LNCaP clone FGC (cell line): ENCODE results near the gene HIF3A.
A peak's percentile ranks its signal among the peaks of the same experiment; 100 is the strongest.
"Not testable (repeated sequence)": the region's sequence is repeated elsewhere in the genome, so short reads cannot be mapped to it uniquely, and the experiment has no call there.

Experiments
- DNase-seq: peaks from one replicate; pipeline ENCODE4 v3.0.0-alpha.2; 2011; ENCODE audit warnings: low read depth
- H3K4me3 ChIP-seq: 2 replicates; pipeline ENCODE4 v1.5.1; 2011; ENCODE audit warnings: mild to moderate bottlenecking, low read depth, low read length, control low read depth
- CTCF ChIP-seq: IDR thresholded peaks from 2 replicates; pipeline ENCODE4 v1.5.1; 2012; ENCODE audit warnings: mild to moderate bottlenecking; ENCODE audit not compliant: control insufficient read depth, insufficient read depth; ENCODE audit errors: extremely low read depth

Gene HIF3A

GRCh38 chr19:46265217-46265828 is 31.5 kb upstream of the HIF3A start:
- no peak for DNase-seq
- peak; percentile 67 for TF ChIP-seq CTCF
- H3K4me3 ChIP-seq, result no peak overlapping the region

GRCh38 chr19:46269101-46269500 is 27.7 kb upstream of the HIF3A start:
- TF ChIP-seq CTCF, result no peak
- H3K4me3 ChIP-seq, result no peak overlapping the region
- DNase-seq, result no peak

GRCh38 chr19:46270521-46271256 is 26.2 kb upstream of the HIF3A start:
- TF ChIP-seq CTCF, result no peak
- H3K4me3 ChIP-seq, result no peak overlapping the region
- DNase-seq, result no peak

- TF ChIP-seq CTCF, result no peak
- no peak overlapping the region for H3K4me3 ChIP-seq
- DNase-seq, result no peak
Measured at GRCh38 chr19:46271481-46272197, 25.2 kb upstream of the HIF3A start.

GRCh38 chr19:46273931-46274330 is 22.9 kb upstream of the HIF3A start:
- H3K4me3 ChIP-seq, result not testable (repeated sequence)
- DNase-seq, result peak; percentile 32

GRCh38 chr19:46279177-46279576 is 17.7 kb upstream of the HIF3A start:
- DNase-seq, result no peak
- TF ChIP-seq CTCF, result no peak
- H3K4me3 ChIP-seq, result no peak overlapping the region

GRCh38 chr19:46283771-46284170 is 13.1 kb upstream of the HIF3A start:
- no peak for DNase-seq
- TF ChIP-seq CTCF, result no peak
- no peak overlapping the region for H3K4me3 ChIP-seq
